ENCODE data around the gene CAST. TPM values are rescaled to one million over a fixed set of nuclear protein-coding genes. Genes with fewer than 3 reads are reported as not detected.

CAST gene
- polyA plus RNA-seq, 4 donors: 96.7 to 228 (median 143) TPM

- no peak overlapping the region for H3K4me3 ChIP-seq (ENCODE audit: low read depth in 1 of 3, low read length in 3 of 3)
- DNase-seq: peak; percentile 59 to 70
- FAIRE-seq: no peak
- H3K36me3 ChIP-seq (ENCODE audit: control insufficient read depth in 3 of 3, insufficient read depth in 2 of 3, low read depth in 1 of 3, low read length in 3 of 3): no peaks in the 10 kb centered on the region
- peaks cover 14 to 32% (median 15%) of the 10 kb centered on the region in 3 donors for H3K4me1 ChIP-seq (ENCODE audit: control insufficient read depth in 3 of 3, insufficient read depth in 2 of 3, low read depth in 1 of 3, low read length in 2 of 3)
- no peaks in the 10 kb centered on the region for H3K9me3 ChIP-seq (ENCODE audit: control insufficient read depth in 2 of 2, insufficient read depth in 1 of 2, low read depth in 1 of 2, low read length in 1 of 2)
- H3K27me3 ChIP-seq (ENCODE audit: control insufficient read depth in 3 of 3, insufficient read depth in 3 of 3, low read length in 3 of 3): no peaks in the 10 kb centered on the region
- 31 to 64% (median 46%) methylated on average over 3 of the region's 3 CpGs for WGBS, 3 donors
- peak overlapping the region; percentile 53 to 80 (median 80) for H3K27ac ChIP-seq (ENCODE audit: low read depth in 1 of 3, low read length in 2 of 3)
These were observed 7.7 kb downstream of the CAST start for GRCh38 chr5:96669909-96670308.

GRCh38 chr5:96671441-96671840 is 9.3 kb downstream of the CAST start:
- no peak for FAIRE-seq
- Histone ChIP-seq H3K36me3 (ENCODE audit: control insufficient read depth in 3 of 3, insufficient read depth in 2 of 3, low read depth in 1 of 3, low read length in 3 of 3) (peaks cover 0 to 1% (median 0%) of the 10 kb centered on the region in 3 donors), H3K27me3 (ENCODE audit: control insufficient read depth in 3 of 3, insufficient read depth in 3 of 3, low read length in 3 of 3) (no peaks in the 10 kb centered on the region), H3K9me3 (ENCODE audit: control insufficient read depth in 2 of 2, insufficient read depth in 1 of 2, low read depth in 1 of 2, low read length in 1 of 2) (no peaks in the 10 kb centered on the region), H3K27ac (ENCODE audit: low read depth in 1 of 3, low read length in 2 of 3) (peak overlapping the region; percentile 48 to 80 (median 48)), H3K4me3 (ENCODE audit: low read depth in 1 of 3, low read length in 3 of 3) (no peak overlapping the region), H3K4me1 (ENCODE audit: control insufficient read depth in 3 of 3, insufficient read depth in 2 of 3, low read depth in 1 of 3, low read length in 2 of 3) (peaks cover 11 to 32% (median 14%) of the 10 kb centered on the region in 3 donors)
- 72 to 91% (median 90%) methylated on average over 5 of the region's 5 CpGs for WGBS, 3 donors
- DNase-seq: no peak

- peaks cover 0 to 4% (median 3%) of the 10 kb centered on the region in 3 donors for H3K36me3 ChIP-seq (ENCODE audit: control insufficient read depth in 3 of 3, insufficient read depth in 2 of 3, low read depth in 1 of 3, low read length in 3 of 3)
- FAIRE-seq (no peak), DNase-seq (no peak)
- no peak overlapping the region for H3K4me3 ChIP-seq (ENCODE audit: low read depth in 1 of 3, low read length in 3 of 3)
- H3K27me3 ChIP-seq (ENCODE audit: control insufficient read depth in 3 of 3, insufficient read depth in 3 of 3, low read length in 3 of 3): no peaks in the 10 kb centered on the region
- peaks cover 9 to 32% (median 15%) of the 10 kb centered on the region in 3 donors for H3K4me1 ChIP-seq (ENCODE audit: control insufficient read depth in 3 of 3, insufficient read depth in 2 of 3, low read depth in 1 of 3, low read length in 2 of 3)
- H3K27ac ChIP-seq (ENCODE audit: low read depth in 1 of 3, low read length in 2 of 3): peak overlapping the region in 1 of 3 donors; percentile 15
- no peaks in the 10 kb centered on the region for H3K9me3 ChIP-seq (ENCODE audit: control insufficient read depth in 2 of 2, insufficient read depth in 1 of 2, low read depth in 1 of 2, low read length in 1 of 2)
These were observed 11.0 kb downstream of the CAST start for GRCh38 chr5:96673127-96673526.

GRCh38 chr5:96675882-96676281 is 13.7 kb downstream of the CAST start:
- no peaks in the 10 kb centered on the region for H3K9me3 ChIP-seq (ENCODE audit: control insufficient read depth in 2 of 2, insufficient read depth in 1 of 2, low read depth in 1 of 2, low read length in 1 of 2)
- no peak for FAIRE-seq
- no peak overlapping the region for H3K4me3 ChIP-seq (ENCODE audit: low read depth in 1 of 3, low read length in 3 of 3)
- H3K36me3 ChIP-seq (ENCODE audit: control insufficient read depth in 3 of 3, insufficient read depth in 2 of 3, low read depth in 1 of 3, low read length in 3 of 3): peaks cover 2 to 12% (median 6%) of the 10 kb centered on the region in 3 donors
- DNase-seq: no peak
- peaks cover 3 to 11% (median 8%) of the 10 kb centered on the region in 3 donors for H3K4me1 ChIP-seq (ENCODE audit: control insufficient read depth in 3 of 3, insufficient read depth in 2 of 3, low read depth in 1 of 3, low read length in 2 of 3)
- H3K27me3 ChIP-seq (ENCODE audit: control insufficient read depth in 3 of 3, insufficient read depth in 3 of 3, low read length in 3 of 3): no peaks in the 10 kb centered on the region
- 92 to 100% (median 97%) methylated on average over 1 of the region's 1 CpG for WGBS, 3 donors
- no peak overlapping the region for H3K27ac ChIP-seq (ENCODE audit: low read depth in 1 of 3, low read length in 2 of 3)

GRCh38 chr5:96677496-96677895 is 15.3 kb downstream of the CAST start:
- no peak for DNase-seq
- Histone ChIP-seq H3K4me3 (ENCODE audit: low read depth in 1 of 3, low read length in 3 of 3) (no peak overlapping the region), H3K27ac (ENCODE audit: low read depth in 1 of 3, low read length in 2 of 3) (no peak overlapping the region), H3K4me1 (ENCODE audit: control insufficient read depth in 3 of 3, insufficient read depth in 2 of 3, low read depth in 1 of 3, low read length in 2 of 3) (peaks cover 0 to 5% (median 3%) of the 10 kb centered on the region in 3 donors), H3K27me3 (ENCODE audit: control insufficient read depth in 3 of 3, insufficient read depth in 3 of 3, low read length in 3 of 3) (no peaks in the 10 kb centered on the region), H3K36me3 (ENCODE audit: control insufficient read depth in 3 of 3, insufficient read depth in 2 of 3, low read depth in 1 of 3, low read length in 3 of 3) (peaks cover 2 to 12% (median 6%) of the 10 kb centered on the region in 3 donors), H3K9me3 (ENCODE audit: control insufficient read depth in 2 of 2, insufficient read depth in 1 of 2, low read depth in 1 of 2, low read length in 1 of 2) (no peaks in the 10 kb centered on the region)
- FAIRE-seq: no peak
- WGBS, 3 donors: 68 to 74% (median 70%) methylated on average over 2 of the region's 2 CpGs

- Histone ChIP-seq H3K27me3 (ENCODE audit: control insufficient read depth in 3 of 3, insufficient read depth in 3 of 3, low read length in 3 of 3) (no peaks in the 10 kb centered on the region), H3K9me3 (ENCODE audit: control insufficient read depth in 2 of 2, insufficient read depth in 1 of 2, low read depth in 1 of 2, low read length in 1 of 2) (no peaks in the 10 kb centered on the region), H3K36me3 (ENCODE audit: control insufficient read depth in 3 of 3, insufficient read depth in 2 of 3, low read depth in 1 of 3, low read length in 3 of 3) (peaks cover 2 to 15% (median 6%) of the 10 kb centered on the region in 3 donors), H3K27ac (ENCODE audit: low read depth in 1 of 3, low read length in 2 of 3) (no peak overlapping the region), H3K4me1 (ENCODE audit: control insufficient read depth in 3 of 3, insufficient read depth in 2 of 3, low read depth in 1 of 3, low read length in 2 of 3) (peaks cover 0 to 5% (median 0%) of the 10 kb centered on the region in 3 donors), H3K4me3 (ENCODE audit: low read depth in 1 of 3, low read length in 3 of 3) (no peak overlapping the region)
- FAIRE-seq (no peak), DNase-seq (no peak)
- 88 to 94% (median 92%) methylated on average over 4 of the region's 4 CpGs for WGBS, 3 donors
These were observed 17.1 kb downstream of the CAST start for GRCh38 chr5:96679293-96679692.

- no peak for DNase-seq
These were observed 18.7 kb downstream of the CAST start for GRCh38 chr5:96680759-96681470.

GRCh38 chr5:96683392-96683791 is 21.2 kb downstream of the CAST start:
- Histone ChIP-seq H3K36me3 (ENCODE audit: control insufficient read depth in 3 of 3, insufficient read depth in 2 of 3, low read depth in 1 of 3, low read length in 3 of 3) (peaks cover 2 to 11% (median 4%) of the 10 kb centered on the region in 3 donors), H3K27me3 (ENCODE audit: control insufficient read depth in 3 of 3, insufficient read depth in 3 of 3, low read length in 3 of 3) (no peaks in the 10 kb centered on the region), H3K9me3 (ENCODE audit: control insufficient read depth in 2 of 2, insufficient read depth in 1 of 2, low read depth in 1 of 2, low read length in 1 of 2) (no peaks in the 10 kb centered on the region), H3K27ac (ENCODE audit: low read depth in 1 of 3, low read length in 2 of 3) (no peak overlapping the region), H3K4me1 (ENCODE audit: control insufficient read depth in 3 of 3, insufficient read depth in 2 of 3, low read depth in 1 of 3, low read length in 2 of 3) (no peaks in the 10 kb centered on the region), H3K4me3 (ENCODE audit: low read depth in 1 of 3, low read length in 3 of 3) (no peak overlapping the region)
- 82 to 91% (median 89%) methylated on average over 1 of the region's 1 CpG for WGBS, 3 donors
- FAIRE-seq (no peak), DNase-seq (no peak)

More at GRCh38 chr5:96680759-96681470, 18.7 kb downstream of the CAST start:
- no peak overlapping the region for H3K27ac ChIP-seq (ENCODE audit: low read depth in 1 of 3, low read length in 2 of 3)
- no peaks in the 10 kb centered on the region for H3K9me3 ChIP-seq (ENCODE audit: control insufficient read depth in 2 of 2, insufficient read depth in 1 of 2, low read depth in 1 of 2, low read length in 1 of 2)
- 91 to 94% (median 94%) methylated on average over 11 of the region's 11 CpGs for WGBS, 3 donors
- H3K27me3 ChIP-seq (ENCODE audit: control insufficient read depth in 3 of 3, insufficient read depth in 3 of 3, low read length in 3 of 3): no peaks in the 10 kb centered on the region
- H3K36me3 ChIP-seq (ENCODE audit: control insufficient read depth in 3 of 3, insufficient read depth in 2 of 3, low read depth in 1 of 3, low read length in 3 of 3): peaks cover 2 to 15% (median 4%) of the 10 kb centered on the region in 3 donors
- peaks cover 0 to 5% (median 0%) of the 10 kb centered on the region in 3 donors for H3K4me1 ChIP-seq (ENCODE audit: control insufficient read depth in 3 of 3, insufficient read depth in 2 of 3, low read depth in 1 of 3, low read length in 2 of 3)
- H3K4me3 ChIP-seq (ENCODE audit: low read depth in 1 of 3, low read length in 3 of 3): no peak overlapping the region
- no peak for FAIRE-seq

Data from small intestine (tissue), 7 donors.